OCI-LY7 (cell line): ENCODE results near the gene AK5.

Experiments
- CTCF ChIP-seq: fragments of 200-600 bp; sonication (generic); conservative IDR thresholded peaks from 2 replicates; pipeline ENCODE4 v1.5.1; 2014; ENCODE audit warnings: mild to moderate bottlenecking, antibody characterized with exemption, low read length, moderate library complexity, mixed read lengths
- EZH2phosphoT487 ChIP-seq: fragments of 200-600 bp; sonication (generic); IDR thresholded peaks from 2 replicates; pipeline ENCODE4 v1.6.1; 2018; ENCODE audit warnings: low read depth, borderline replicate concordance, mild to moderate bottlenecking, mixed run types, antibody characterized with exemption, low read length, moderate library complexity, mixed read lengths

DNA sequence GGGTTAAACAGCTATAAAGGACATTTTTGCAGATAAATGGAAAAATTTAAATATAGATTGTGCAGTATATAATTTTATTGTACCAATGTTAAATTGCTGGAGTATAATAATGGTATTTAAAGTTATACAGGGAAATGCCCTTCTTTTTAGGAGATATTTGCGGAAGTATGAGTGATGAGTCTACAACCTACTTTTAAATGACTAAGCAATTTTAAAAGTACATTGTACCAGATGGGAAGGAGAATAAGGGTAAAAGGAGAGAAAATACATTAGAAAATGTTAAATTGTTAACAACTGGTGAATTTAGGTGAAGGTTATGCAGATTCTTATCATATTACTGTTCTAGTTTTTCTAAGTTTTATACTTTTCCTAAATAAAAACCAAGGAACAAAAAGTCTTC is 308.8 kb downstream of the AK5 start:
- TF ChIP-seq CTCF (no peak), EZH2phosphoT487 (no peak)
